Tibial nerve (tissue), 4 donors: ENCODE results near the gene E2F4. TPM values are rescaled to one million over a fixed set of nuclear protein-coding genes. Genes with fewer than 3 reads are reported as not detected.

ENCODE experiments used
- DNase-seq, 2 donors: peaks; one replicate each; pipeline ENCODE4 v3.0.0-alpha.2; 2019; ENCODE audit warnings: low spot score in 2 of 2
- H3K27ac ChIP-seq, 4 donors: fragments of 200-600 bp; sonication (generic) in 3 of 4; one replicate each; pipeline ENCODE4 v1.5.1; 2017 to 2019; ENCODE audit warnings: mild to moderate bottlenecking in 1 of 4
- H3K27me3 ChIP-seq, 2 donors: fragments of 200-600 bp; sonication (generic) in 1 of 2; one replicate each; pipeline versions ENCODE4 v1.5.1 to v1.6.0; 2017 to 2019
- H3K36me3 ChIP-seq, 3 donors: fragments of 200-600 bp; sonication (generic); one replicate each; pipeline ENCODE4 v1.5.1; 2018 to 2019
- H3K4me1 ChIP-seq, 4 donors: fragments of 200-600 bp; sonication (generic) in 3 of 4; one replicate each; pipeline ENCODE4 v1.5.1; 2017 to 2019
- H3K4me3 ChIP-seq, 4 donors: fragments of 200-600 bp; sonication (generic) in 3 of 4; one replicate each; pipeline ENCODE4 v1.5.1; 2017 to 2019; ENCODE audit warnings: mild to moderate bottlenecking in 1 of 4, moderate library complexity in 1 of 4
- H3K9me3 ChIP-seq, 4 donors: fragments of 200-600 bp; sonication (generic) in 3 of 4; one replicate each; pipeline ENCODE4 v1.5.1; 2017 to 2019
- EP300 ChIP-seq, 2 donors: sonication (generic); formaldehyde crosslinking; IDR thresholded peaks; one replicate each; pipeline ENCODE4 v1.6.1; 2017; ENCODE audit warnings: antibody characterized with exemption in 2 of 2, mild to moderate bottlenecking in 1 of 2
- POLR2A ChIP-seq, 2 donors: fragments of 450-650 bp; IDR thresholded peaks; one replicate each; pipeline ENCODE4 v1.6.1; 2017; ENCODE audit warnings: antibody characterized with exemption in 2 of 2, mild to moderate bottlenecking in 2 of 2, moderate library complexity in 2 of 2
- WGBS, 2 donors: methylation state at CpG; one replicate each; pipeline ENCODE4 v1.1.5; 2018; 5-methylcytosine and 5-hydroxymethylcytosine counted together
- total RNA-seq, 4 donors: library from RNA; depleted of rRNA; stranded (reverse); fragments of >200 nt; gene quantifications; one replicate each; pipeline ENCODE4 v1.1.0, GENCODE V29; 2016
- TF ChIP-seq, protein P1 (sequence below), 5 experiments: fragments of 200-600 bp in 3 of 5; fragments of 450-650 bp in 2 of 5; sonication (generic) in 3 of 5; IDR thresholded peaks; one replicate each; pipeline ENCODE4 v1.5.1; 2016 to 2019; ENCODE audit warnings: antibody characterized with exemption in 5 of 5, mild to moderate bottlenecking in 3 of 5, moderate library complexity in 2 of 5

Gene E2F4
- total RNA-seq, 4 donors from 2014 or later = 60.1 to 119 (median 99.8) TPM

DNA sequence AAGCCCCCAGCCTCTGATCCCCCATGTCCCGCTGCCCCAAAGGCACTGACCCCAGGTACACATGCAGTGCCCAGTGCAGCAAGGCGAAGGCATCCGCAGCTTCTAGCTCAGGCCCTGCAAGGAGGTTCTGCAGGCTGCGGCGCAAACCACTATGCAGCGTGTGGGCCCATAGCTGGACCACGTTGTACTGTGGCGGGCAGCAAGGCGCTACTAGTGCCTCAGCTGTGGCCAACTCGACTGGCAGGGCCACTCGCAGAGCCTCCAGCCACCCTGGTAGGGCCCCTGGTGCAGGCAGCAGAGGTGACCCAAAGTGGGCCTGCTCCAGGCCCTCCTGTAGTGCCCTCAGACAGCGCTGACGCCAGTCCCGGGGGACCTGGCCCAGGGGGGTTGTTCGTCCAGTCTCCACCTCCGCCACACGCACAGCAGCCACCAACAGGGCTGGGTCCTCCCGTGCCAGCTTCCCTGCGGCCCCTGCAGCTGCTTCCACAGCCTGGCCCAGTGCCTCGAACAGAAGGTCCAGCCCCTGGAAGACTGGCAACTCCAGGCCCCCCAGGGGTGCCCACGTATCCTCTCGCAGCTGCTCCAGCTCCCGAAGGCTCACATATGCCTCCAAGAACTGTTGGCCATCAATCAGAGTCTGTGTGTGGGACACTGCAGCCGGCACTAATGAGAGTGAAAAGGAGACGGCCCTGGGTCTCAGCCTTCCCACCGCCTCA, 4.6 kb upstream of the E2F4 start:
- WGBS, 2 donors = 79 to 85% methylated on average over 14 to 24 of the region's 26 CpGs
- H3K36me3 ChIP-seq = no peaks in the 10 kb centered on the region
- TF ChIP-seq, protein P1, sequence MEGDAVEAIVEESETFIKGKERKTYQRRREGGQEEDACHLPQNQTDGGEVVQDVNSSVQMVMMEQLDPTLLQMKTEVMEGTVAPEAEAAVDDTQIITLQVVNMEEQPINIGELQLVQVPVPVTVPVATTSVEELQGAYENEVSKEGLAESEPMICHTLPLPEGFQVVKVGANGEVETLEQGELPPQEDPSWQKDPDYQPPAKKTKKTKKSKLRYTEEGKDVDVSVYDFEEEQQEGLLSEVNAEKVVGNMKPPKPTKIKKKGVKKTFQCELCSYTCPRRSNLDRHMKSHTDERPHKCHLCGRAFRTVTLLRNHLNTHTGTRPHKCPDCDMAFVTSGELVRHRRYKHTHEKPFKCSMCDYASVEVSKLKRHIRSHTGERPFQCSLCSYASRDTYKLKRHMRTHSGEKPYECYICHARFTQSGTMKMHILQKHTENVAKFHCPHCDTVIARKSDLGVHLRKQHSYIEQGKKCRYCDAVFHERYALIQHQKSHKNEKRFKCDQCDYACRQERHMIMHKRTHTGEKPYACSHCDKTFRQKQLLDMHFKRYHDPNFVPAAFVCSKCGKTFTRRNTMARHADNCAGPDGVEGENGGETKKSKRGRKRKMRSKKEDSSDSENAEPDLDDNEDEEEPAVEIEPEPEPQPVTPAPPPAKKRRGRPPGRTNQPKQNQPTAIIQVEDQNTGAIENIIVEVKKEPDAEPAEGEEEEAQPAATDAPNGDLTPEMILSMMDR (IDR thresholded peaks at IDR 0.05) = no peak
- no peak for TF ChIP-seq POLR2A (IDR thresholded peaks at IDR 0.05)
- TF ChIP-seq EP300 (IDR thresholded peaks at IDR 0.05) = no peak
- no peaks in the 10 kb centered on the region for H3K9me3 ChIP-seq
- H3K27me3 ChIP-seq = no peaks in the 10 kb centered on the region
- no peak overlapping the region for H3K4me3 ChIP-seq
- peaks cover 0 to 38% (median 17%) of the 10 kb centered on the region in 4 donors for H3K4me1 ChIP-seq
- DNase-seq = no peak
- H3K27ac ChIP-seq = no peak overlapping the region

- TF ChIP-seq POLR2A (IDR thresholded peaks at IDR 0.05) (no peak), EP300 (IDR thresholded peaks at IDR 0.05) (no peak)
- TF ChIP-seq, protein P1 (IDR thresholded peaks at IDR 0.05) = no peak
- 69 to 71% methylated on average over 4 of the region's 4 CpGs for WGBS, 2 donors
- H3K36me3 ChIP-seq = no peaks in the 10 kb centered on the region
- H3K9me3 ChIP-seq = no peaks in the 10 kb centered on the region
- H3K27me3 ChIP-seq = no peaks in the 10 kb centered on the region
- no peak for DNase-seq
- no peak overlapping the region for H3K4me3 ChIP-seq
- H3K27ac ChIP-seq = no peak overlapping the region
- peaks cover 0 to 39% (median 26%) of the 10 kb centered on the region in 4 donors for H3K4me1 ChIP-seq
Observed at GRCh38 chr16:67188323-67188722, 3.6 kb upstream of the E2F4 start.

- Histone ChIP-seq H3K27ac (no peak overlapping the region), H3K4me3 (no peak overlapping the region), H3K36me3 (no peaks in the 10 kb centered on the region), H3K27me3 (no peaks in the 10 kb centered on the region), H3K4me1 (peaks cover 0 to 43% (median 31%) of the 10 kb centered on the region in 4 donors), H3K9me3 (no peaks in the 10 kb centered on the region)
- 78 to 87% methylated on average over 9 to 13 of the region's 15 CpGs for WGBS, 2 donors
- TF ChIP-seq POLR2A (IDR thresholded peaks at IDR 0.05) (no peak), EP300 (IDR thresholded peaks at IDR 0.05) (no peak)
- TF ChIP-seq, protein P1 (IDR thresholded peaks at IDR 0.05) = no peak
- no peak for DNase-seq
Observed at GRCh38 chr16:67188798-67189197, 3.2 kb upstream of the E2F4 start.

GRCh38 chr16:67190041-67190440, 1.9 kb upstream of the E2F4 start, which contains the start of gene EXOC3L1:
Gene EXOC3L1, minus strand, starts transcription at chr16:67190136. Its CDS starts 460 bp downstream, at chr16:67189676.
- Histone ChIP-seq H3K27ac (no peak within 1 kb of the TSS), H3K4me3 (no peak within 1 kb of the TSS), H3K27me3 (no peaks in the 10 kb centered on the region), H3K4me1 (peaks cover 0 to 45% (median 25%) of the 10 kb centered on the region in 4 donors), H3K36me3 (peaks cover 0 to 12% (median 6%) of the 10 kb centered on the region in 3 donors), H3K9me3 (no peaks in the 10 kb centered on the region)
- WGBS, 2 donors = 27 to 41% methylated on average over 5 to 6 of the region's 6 CpGs
- no peak for DNase-seq
- TF ChIP-seq EP300 (IDR thresholded peaks at IDR 0.05) = no peak

GRCh38 chr16:67190448-67191399, 1.2 kb upstream of the E2F4 start:
- Histone ChIP-seq H3K27ac (no peak overlapping the region), H3K27me3 (no peaks in the 10 kb centered on the region), H3K4me1 (peaks cover 0 to 41% (median 19%) of the 10 kb centered on the region in 4 donors), H3K4me3 (no peak overlapping the region), H3K36me3 (peaks cover 2 to 19% (median 13%) of the 10 kb centered on the region in 3 donors), H3K9me3 (no peaks in the 10 kb centered on the region)
- TF ChIP-seq, protein P1 (IDR thresholded peaks at IDR 0.05) = no peak
- no peak for TF ChIP-seq EP300 (IDR thresholded peaks at IDR 0.05)
- no peak for TF ChIP-seq POLR2A (IDR thresholded peaks at IDR 0.05)
- no peak for DNase-seq
- WGBS, 2 donors = 82% methylated on average over 13 of the region's 13 CpGs
